Astrocyte of the cerebellum (primary cell): ENCODE measurements around the gene LRRC30.
A peak's percentile ranks its signal among the peaks of the same experiment; 100 is the strongest.

Experiments
- DNase-seq: peaks from one replicate; pipeline ENCODE4 v3.0.0-alpha.2; 2011; ENCODE audit warnings: low read depth
- H3K4me3 ChIP-seq: 2 replicates; pipeline ENCODE4 v1.5.1; 2011; ENCODE audit warnings: mild to moderate bottlenecking, low read depth, low read length, moderate library complexity
- in situ Hi-C: cut with HindIII; loops from 2 replicates; pipeline ENCODE4 v1.10.0; 2017; ENCODE audit warnings: low sequenced_read_pairs
- TF ChIP-seq, protein P1 (sequence below): IDR thresholded peaks from 2 replicates; pipeline ENCODE4 v1.5.1; 2012; ENCODE audit warnings: low read length, low read depth, moderate library complexity, mild to moderate bottlenecking; ENCODE audit errors: missing control alignments

The LRRC30 gene

DNA sequence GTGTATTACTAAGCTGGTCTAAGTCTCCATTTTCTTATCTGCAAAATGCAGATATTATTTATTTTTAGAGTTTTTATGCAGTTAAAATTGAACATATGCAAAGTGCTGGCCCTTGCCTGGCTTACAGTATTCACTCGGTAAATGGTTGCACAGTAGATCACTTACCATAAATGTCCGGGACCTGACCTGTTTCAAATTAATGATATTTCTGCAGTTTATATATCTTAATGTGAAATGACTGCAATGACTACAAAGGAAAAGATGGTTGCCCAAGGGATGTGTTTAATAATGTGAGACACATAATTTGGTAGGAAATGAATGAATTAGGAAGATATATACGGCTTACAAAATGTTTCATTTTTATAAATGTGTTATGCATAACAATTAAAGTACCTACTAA is 37.1 kb downstream of the LRRC30 start:
- TF ChIP-seq, protein P1, sequence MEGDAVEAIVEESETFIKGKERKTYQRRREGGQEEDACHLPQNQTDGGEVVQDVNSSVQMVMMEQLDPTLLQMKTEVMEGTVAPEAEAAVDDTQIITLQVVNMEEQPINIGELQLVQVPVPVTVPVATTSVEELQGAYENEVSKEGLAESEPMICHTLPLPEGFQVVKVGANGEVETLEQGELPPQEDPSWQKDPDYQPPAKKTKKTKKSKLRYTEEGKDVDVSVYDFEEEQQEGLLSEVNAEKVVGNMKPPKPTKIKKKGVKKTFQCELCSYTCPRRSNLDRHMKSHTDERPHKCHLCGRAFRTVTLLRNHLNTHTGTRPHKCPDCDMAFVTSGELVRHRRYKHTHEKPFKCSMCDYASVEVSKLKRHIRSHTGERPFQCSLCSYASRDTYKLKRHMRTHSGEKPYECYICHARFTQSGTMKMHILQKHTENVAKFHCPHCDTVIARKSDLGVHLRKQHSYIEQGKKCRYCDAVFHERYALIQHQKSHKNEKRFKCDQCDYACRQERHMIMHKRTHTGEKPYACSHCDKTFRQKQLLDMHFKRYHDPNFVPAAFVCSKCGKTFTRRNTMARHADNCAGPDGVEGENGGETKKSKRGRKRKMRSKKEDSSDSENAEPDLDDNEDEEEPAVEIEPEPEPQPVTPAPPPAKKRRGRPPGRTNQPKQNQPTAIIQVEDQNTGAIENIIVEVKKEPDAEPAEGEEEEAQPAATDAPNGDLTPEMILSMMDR = no peak
- DNase-seq = no peak
- in situ Hi-C loops = no loop called here
- no peak overlapping the region for H3K4me3 ChIP-seq

DNA sequence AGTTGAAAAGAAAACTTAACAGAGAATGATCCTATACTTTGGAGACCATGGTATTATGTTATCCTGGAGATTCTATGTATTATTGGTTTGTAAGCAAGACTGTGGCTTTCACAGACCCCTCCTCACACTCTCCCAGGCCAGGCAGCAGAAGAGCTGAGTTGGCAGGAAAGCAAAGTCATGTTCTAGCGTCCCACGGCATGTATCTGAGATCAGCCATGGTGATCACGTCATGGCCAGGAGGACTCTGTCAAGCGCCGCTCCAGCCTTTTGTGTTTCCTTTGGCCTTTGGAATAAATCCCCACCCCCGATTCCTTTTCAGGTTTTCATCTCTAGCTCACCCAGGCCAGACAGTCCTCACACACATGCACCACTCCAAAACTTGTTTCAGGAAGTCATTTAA is 39.1 kb downstream of the LRRC30 start:
- in situ Hi-C loops = no loop called here
- DNase-seq = no peak
- no peak overlapping the region for H3K4me3 ChIP-seq
- TF ChIP-seq, protein P1 = no peak

DNA sequence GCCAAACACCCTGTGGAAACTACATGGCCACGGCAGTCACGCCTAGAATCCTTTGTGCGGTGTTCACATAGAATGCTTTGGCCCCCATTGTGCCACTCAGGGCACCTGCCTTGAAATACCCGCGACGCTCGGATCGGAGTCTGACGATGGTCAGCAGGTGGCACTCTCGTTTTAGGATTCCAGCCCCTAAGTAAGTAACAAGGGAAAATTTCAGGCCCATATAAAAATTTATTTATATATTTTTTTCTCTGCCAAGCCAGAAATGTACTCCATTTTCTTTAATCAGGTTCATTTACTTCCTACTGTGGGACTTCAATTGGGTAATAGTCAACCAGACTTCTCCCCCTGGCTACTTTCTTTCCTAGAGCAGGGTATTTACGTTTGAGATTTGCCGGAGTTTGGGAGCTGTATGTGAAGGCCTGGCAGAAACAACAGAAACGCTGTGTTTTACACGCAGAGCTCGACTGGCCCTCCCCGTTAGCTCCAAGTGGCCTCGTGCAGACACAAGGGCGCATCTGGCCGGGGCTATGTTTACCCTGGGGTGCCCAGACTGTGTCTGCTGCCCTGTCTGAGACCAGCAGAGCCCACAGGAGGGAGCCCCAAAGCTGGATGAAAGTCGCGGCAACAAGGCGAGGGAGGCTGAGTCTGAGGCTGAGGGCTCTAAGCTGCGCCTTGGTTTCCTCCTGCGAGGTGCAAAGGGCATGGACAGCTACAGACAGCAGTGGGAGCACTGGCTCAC is 41.6 kb downstream of the LRRC30 start:
- TF ChIP-seq, protein P1 = peak; percentile 64
- H3K4me3 ChIP-seq = no peak overlapping the region
- in situ Hi-C loops = no loop called here
- DNase-seq = peak; percentile 62

DNA sequence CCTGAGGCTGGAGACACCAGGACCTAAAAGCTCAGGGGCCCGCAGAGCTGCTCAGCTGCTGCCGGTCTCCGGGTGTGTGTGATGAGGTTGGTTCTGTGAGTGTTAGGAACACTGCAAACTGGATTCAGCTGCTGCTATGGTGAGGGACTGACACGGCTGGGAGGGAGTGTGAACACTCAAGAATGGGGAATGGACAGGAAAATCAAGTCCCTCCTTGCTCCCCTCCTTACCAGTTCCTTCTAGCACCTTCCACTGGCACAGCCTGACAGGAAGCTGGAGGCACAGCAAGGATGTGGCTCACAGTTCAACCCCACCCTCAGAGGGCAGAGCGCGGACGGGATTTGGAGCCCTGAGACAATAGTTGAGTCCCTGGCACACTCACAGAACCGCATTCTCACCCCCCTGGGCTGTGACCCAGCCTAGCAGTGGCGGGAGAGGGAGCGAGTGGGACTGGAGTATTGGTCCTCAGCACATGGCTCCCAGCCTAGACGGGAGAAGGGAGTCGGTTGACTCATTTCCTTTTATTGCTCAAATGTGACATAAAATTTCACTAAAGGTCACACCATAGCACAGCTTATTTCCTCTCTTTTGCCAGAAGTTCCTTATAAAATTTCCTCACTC is 42.5 kb downstream of the LRRC30 start:
- in situ Hi-C loops = no loop called here

DNA sequence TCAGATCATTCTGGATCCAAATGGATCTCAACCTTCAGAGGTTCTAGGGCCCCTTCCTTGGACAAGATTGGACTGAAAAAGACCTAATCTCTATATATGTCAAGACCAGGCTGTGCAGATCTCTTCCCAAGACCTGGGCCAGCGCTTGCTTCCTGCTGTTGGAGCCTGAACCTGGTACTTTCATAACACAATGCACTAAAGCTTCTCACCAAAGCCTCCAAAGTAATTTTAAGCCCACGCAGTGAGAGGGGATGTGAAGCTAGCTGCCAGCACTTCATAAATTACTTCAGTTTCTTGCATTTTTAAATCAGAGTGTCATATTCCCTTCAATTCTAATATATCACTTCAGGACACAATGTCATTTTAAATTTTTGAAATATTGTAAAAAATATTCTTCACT is 50.7 kb downstream of the LRRC30 start:
- TF ChIP-seq, protein P1 = no peak
- in situ Hi-C loops = no loop called here
- DNase-seq = no peak
- no peak overlapping the region for H3K4me3 ChIP-seq

More for the DNA sequence above, 42.5 kb downstream of the LRRC30 start:
- DNase-seq = no peak
- H3K4me3 ChIP-seq = no peak overlapping the region
- TF ChIP-seq, protein P1 = no peak
